ENCODE measurements around the gene IL1RL1. TPM values are rescaled to one million over a fixed set of nuclear protein-coding genes. Genes with fewer than 3 reads are reported as not detected.
A peak's percentile ranks its signal among the peaks of the same experiment; 100 is the strongest.

The IL1RL1 gene
- total RNA-seq, 4 donors from 2014 or later, result 4.0 to 47.2 (median 15.9) TPM

- no peak for DNase-seq
- H3K36me3 ChIP-seq, result no peaks in the 10 kb centered on the region
- no peaks in the 10 kb centered on the region for H3K4me1 ChIP-seq
- TF ChIP-seq POLR2A (IDR thresholded peaks at IDR 0.05), result no peak
- TF ChIP-seq, protein P1, sequence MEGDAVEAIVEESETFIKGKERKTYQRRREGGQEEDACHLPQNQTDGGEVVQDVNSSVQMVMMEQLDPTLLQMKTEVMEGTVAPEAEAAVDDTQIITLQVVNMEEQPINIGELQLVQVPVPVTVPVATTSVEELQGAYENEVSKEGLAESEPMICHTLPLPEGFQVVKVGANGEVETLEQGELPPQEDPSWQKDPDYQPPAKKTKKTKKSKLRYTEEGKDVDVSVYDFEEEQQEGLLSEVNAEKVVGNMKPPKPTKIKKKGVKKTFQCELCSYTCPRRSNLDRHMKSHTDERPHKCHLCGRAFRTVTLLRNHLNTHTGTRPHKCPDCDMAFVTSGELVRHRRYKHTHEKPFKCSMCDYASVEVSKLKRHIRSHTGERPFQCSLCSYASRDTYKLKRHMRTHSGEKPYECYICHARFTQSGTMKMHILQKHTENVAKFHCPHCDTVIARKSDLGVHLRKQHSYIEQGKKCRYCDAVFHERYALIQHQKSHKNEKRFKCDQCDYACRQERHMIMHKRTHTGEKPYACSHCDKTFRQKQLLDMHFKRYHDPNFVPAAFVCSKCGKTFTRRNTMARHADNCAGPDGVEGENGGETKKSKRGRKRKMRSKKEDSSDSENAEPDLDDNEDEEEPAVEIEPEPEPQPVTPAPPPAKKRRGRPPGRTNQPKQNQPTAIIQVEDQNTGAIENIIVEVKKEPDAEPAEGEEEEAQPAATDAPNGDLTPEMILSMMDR (IDR thresholded peaks at IDR 0.05), result no peak
- H3K27ac ChIP-seq, result no peak overlapping the region
- H3K9me3 ChIP-seq, result no peaks in the 10 kb centered on the region
- no peaks in the 10 kb centered on the region for H3K27me3 ChIP-seq
- H3K4me3 ChIP-seq, result no peak overlapping the region
These were observed 33.0 kb downstream of the IL1RL1 start for GRCh38 chr2:102344397-102344796.

- TF ChIP-seq, protein P1 (IDR thresholded peaks at IDR 0.05), result no peak
- no peak for TF ChIP-seq POLR2A (IDR thresholded peaks at IDR 0.05)
- Histone ChIP-seq H3K4me3 (no peak overlapping the region), H3K27me3 (no peaks in the 10 kb centered on the region), H3K9me3 (no peaks in the 10 kb centered on the region), H3K4me1 (no peaks in the 10 kb centered on the region), H3K36me3 (no peaks in the 10 kb centered on the region), H3K27ac (no peak overlapping the region)
- DNase-seq, result no peak
These were observed 34.1 kb downstream of the IL1RL1 start for GRCh38 chr2:102345329-102345920.

DNA sequence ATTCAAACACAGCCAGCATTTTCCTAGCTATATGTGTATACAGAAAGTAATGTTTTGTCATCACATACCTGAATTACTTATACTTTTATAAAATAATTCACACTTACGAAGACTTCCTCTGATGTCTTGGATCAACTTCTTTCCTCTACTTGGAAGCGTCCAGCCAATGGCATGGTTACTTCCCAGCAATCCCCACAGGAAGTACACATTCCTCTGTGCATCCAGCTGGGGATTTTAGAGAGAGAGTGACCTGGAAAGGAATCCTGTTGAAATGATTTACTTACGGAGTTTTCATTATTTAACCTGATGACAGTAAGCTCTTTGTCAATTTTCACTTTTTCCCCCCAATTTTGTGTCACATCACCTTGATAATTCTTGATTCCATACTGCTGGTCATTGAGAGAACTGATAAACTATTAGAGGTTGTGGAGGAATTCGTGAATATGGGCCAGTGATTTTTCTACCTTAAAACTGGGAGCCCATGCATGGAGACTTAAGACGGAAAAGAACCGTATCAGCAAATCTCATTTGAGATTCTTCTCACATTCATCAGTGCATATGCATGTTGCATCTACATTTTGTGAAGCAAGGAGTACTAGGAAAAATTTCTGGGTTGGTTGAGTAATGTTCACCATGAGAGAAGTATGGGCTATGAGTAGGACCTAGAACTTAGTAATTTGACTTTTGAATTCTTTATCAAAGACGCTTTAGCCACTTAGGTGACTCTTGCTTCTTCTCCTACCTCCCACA, 35.2 kb downstream of the IL1RL1 start:
- Histone ChIP-seq H3K27me3 (no peaks in the 10 kb centered on the region), H3K4me3 (no peak overlapping the region), H3K36me3 (no peaks in the 10 kb centered on the region), H3K9me3 (no peaks in the 10 kb centered on the region), H3K27ac (no peak overlapping the region), H3K4me1 (no peaks in the 10 kb centered on the region)
- DNase-seq, result no peak
- TF ChIP-seq, protein P1 (IDR thresholded peaks at IDR 0.05), result no peak
- no peak for TF ChIP-seq POLR2A (IDR thresholded peaks at IDR 0.05)

DNA sequence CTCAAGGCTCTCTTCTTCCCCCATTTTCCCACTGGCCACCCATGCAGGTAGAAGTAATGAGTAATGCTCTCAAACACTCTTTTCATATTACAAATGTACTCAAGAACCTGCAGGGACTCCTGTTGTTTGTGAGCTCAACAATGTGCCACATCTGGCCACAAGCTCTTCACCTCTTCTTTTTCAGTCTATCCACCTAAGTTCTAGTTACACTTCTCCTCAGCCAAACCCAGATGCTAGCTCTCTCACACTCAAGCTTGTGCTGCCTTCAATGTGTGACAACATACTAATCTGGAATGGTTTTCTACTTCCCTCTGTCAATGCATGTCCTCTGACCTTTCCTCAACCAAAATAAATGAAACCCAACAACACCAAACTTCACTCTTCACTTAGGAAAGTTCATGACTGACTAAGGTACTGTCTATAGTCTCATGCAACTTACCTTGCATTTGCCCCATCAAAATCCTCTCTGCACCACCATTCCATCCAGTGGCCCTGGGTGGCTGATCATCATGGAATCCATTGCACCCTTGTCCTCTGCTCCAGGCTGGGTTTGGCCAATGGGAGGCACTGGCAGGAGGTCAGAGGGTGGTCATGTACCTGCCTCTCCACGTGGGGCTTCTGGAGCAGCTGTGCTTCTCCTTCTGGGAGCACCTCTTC, 38.9 kb downstream of the IL1RL1 start:
- Histone ChIP-seq H3K4me1 (peaks cover 0 to 2% (median 0%) of the 10 kb centered on the region in 4 donors), H3K27ac (no peak overlapping the region), H3K9me3 (no peaks in the 10 kb centered on the region), H3K27me3 (no peaks in the 10 kb centered on the region), H3K36me3 (no peaks in the 10 kb centered on the region), H3K4me3 (no peak overlapping the region)
- no peak for DNase-seq
- TF ChIP-seq, protein P1 (IDR thresholded peaks at IDR 0.05), result no peak
- no peak for TF ChIP-seq POLR2A (IDR thresholded peaks at IDR 0.05)

DNA sequence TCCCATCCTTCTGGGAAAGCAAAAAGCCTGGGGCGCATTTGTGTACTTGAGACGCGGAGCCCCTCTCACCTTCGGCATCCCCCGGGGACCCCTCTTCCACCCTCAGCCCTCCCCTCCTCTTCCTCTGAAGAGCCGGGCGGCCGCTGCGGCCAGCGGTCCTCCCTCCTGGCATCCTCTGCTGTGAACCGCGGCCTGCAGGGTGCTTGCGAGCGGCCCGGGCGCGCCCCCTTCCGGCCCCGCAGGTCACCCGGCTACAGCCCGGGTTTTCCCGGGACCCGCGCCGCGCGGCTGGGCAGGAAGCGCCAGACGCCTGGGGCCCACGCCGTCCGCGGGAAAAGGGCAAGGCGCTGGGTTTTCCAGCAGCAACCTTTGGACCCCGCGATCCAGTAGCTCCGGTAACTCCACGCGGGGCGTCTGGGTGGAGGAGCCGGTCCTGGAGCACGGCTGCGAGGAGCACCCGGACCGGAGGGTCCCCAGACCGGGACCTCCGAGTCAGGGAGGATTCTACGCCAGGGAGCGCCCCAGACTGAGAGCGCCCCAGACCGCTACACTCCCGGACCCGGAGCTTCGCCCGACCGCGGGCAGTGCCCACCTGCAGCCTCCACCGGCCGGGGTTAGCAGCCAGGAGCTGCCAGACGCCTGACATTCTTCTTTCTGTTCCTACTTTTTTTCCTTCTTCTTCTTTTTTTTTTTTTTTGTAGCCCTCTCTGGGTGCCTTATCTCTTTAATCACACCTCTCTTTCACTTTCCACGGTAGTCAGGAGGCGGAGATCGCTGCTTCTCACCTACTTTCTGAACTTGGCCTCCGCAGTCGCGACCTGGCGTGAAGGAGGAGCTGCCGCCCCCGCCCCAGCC, 44.4 kb downstream of the IL1RL1 start, which contains the start of gene IL18R1:
TSS of gene IL18R1 (plus strand) at position 271 of the 855 bp plus-strand sequence. CDS start 6,865 bp downstream, outside the sequence.
- TF ChIP-seq, protein P1 (IDR thresholded peaks at IDR 0.05), result peak; percentile 15 to 90 (median 76)
- peak in 1 of 2 donors; percentile 14 for TF ChIP-seq POLR2A (IDR thresholded peaks at IDR 0.05)
- Histone ChIP-seq H3K27me3 (no peaks in the 10 kb centered on the region), H3K4me1 (peaks cover 0 to 5% (median 0%) of the 10 kb centered on the region in 4 donors), H3K27ac (peak within 1 kb of the TSS; percentile 72 to 82 (median 78)), H3K4me3 (peak within 1 kb of the TSS; percentile 53 to 84 (median 76)), H3K36me3 (no peaks in the 10 kb centered on the region), H3K9me3 (no peaks in the 10 kb centered on the region)
- peak; percentile 71 to 91 (median 81) for DNase-seq

All from Peyer's patch (tissue), 4 donors.